Urinary bladder (tissue), 4 donors: Measurements from ENCODE around the gene LAG3. TPM values are rescaled to one million over a fixed set of nuclear protein-coding genes. Genes with fewer than 3 reads are reported as not detected.
A peak's percentile ranks its signal among the peaks of the same experiment; 100 is the strongest.
"Not testable (repeated sequence)": the region's sequence is repeated elsewhere in the genome, so short reads cannot be mapped to it uniquely, and the experiment has no call there.

ENCODE experiments used
- DNase-seq: peaks from one replicate; pipeline ENCODE4 v3.0.0-alpha.2; 2015; ENCODE audit errors: extremely low spot score
- H3K27ac ChIP-seq: one replicate; pipeline ENCODE4 v1.5.1; 2013; ENCODE audit warnings: low read depth, mild to moderate bottlenecking, moderate library complexity
- H3K36me3 ChIP-seq: one replicate; pipeline ENCODE4 v1.6.1; 2013; ENCODE audit warnings: mild to moderate bottlenecking, moderate library complexity; ENCODE audit not compliant: insufficient read depth
- H3K4me1 ChIP-seq: one replicate; pipeline ENCODE4 v1.6.1; 2013; ENCODE audit warnings: mild to moderate bottlenecking, moderate library complexity; ENCODE audit not compliant: insufficient read depth
- H3K4me3 ChIP-seq: one replicate; pipeline ENCODE4 v1.5.1; 2013; ENCODE audit warnings: low read depth, low read length
- WGBS: extraction: QIAGEN DNeasy Blood & Tissue Kit; methylation state at CpG from one replicate; pipeline ENCODE4 v1.1.7; 2013; 5-methylcytosine and 5-hydroxymethylcytosine counted together
- polyA plus RNA-seq: library from polyadenylated mRNA; stranded (reverse); fragments of 200-250 nt; gene quantifications from one replicate; pipeline ENCODE4 v1.2.3, GENCODE V29; 2013
- total RNA-seq: library from RNA; depleted of rRNA; stranded (reverse); fragments of >200 nt; gene quantifications from one replicate; pipeline ENCODE4 v1.2.3, GENCODE V29; 2014
- donor health status: healthy with polysubstance abuse.
- donor health status: healthy.

LAG3 gene
- total RNA-seq: 0.21 TPM
- 1.6 TPM for polyA plus RNA-seq

DNA sequence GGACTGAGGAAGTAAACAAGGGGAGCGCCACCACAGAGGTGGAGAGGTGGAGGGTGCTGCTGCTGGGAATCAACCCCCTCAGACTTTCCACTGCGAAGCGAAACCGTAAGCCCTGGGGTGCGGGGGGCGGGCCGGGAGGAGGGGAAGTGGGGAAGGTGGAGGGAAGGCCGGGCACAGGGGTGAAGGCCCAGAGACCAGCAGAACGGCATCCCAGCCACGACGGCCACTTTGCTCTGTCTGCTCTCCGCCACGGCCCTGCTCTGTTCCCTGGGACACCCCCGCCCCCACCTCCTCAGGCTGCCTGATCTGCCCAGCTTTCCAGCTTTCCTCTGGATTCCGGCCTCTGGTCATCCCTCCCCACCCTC, at the start of gene LAG3:
TSS of gene LAG3 (plus strand) at position 190 of the 365 bp plus-strand sequence. CDS start 333 bp downstream, outside the sequence.
- Histone ChIP-seq H3K4me1 (no peaks in the 10 kb centered on the region), H3K27ac (no peak within 1 kb of the TSS), H3K4me3 (peak within 1 kb of the TSS; percentile 3), H3K36me3 (no peaks in the 10 kb centered on the region)
- DNase-seq: no peak
- WGBS: 60% methylated on average over 15 of the region's 15 CpGs

DNA sequence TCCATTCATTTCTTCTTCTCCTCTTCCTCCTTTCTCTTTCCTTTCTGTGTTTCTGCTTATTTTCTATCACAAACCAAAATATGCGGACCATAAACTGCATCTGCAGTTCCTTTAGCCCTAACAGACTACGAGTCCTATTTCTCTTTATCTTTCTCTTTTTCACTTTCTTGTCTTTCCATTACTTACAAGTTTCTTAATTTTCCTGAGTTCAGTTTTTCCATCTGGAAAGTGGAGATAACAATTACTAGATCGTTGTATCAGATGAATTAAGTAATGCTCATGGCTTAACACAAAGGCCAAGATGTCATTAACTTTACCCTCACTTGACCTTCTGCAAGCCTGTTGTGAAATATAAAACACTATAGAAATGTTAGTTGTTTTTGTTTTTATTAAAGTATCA, 49.5 kb upstream of the LAG3 start:
- Histone ChIP-seq H3K36me3 (peaks cover 2% of the 10 kb centered on the region), H3K27ac (no peak overlapping the region), H3K4me1 (no peaks in the 10 kb centered on the region), H3K4me3 (no peak overlapping the region)
- WGBS: 77% methylated on average over 3 of the region's 3 CpGs
- DNase-seq: no peak

DNA sequence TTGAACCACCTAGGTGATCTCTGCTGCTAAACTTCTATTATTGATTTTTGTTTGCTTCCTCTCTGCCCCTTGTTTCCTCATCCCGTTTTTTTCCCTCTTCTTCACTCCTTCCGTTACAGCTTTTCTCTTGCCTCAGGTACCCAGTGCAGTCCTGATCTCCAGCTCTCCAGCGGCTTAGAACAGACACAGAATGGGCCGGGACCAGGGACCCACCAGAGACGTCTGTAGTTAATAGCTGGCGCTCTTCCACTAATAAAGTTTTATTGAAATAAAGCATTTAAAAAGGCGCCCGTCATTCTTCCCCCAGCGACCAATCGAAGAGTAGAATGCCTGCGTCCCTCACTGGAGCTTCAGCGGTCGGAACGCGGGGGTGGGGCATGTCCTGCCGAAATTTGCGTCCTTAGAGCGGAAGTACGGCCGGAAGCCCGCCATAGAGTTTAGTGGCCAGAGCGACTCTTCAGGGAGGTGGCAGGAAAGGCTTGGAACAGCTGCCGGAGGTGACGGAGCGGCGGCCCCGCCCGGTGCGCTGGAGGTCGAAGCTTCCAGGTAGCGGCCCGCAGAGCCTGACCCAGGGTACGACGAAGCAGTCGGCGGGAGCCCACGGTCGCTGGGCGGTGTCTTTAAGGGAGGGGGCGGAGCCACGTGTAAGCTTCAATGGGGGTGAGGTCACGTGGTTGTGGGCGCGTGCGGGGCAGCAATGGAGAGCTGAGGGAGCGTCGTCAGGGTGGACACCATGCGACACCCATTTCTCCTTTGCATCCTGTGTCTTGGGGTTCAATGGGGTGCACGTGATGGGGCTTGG, 48.5 kb upstream of the LAG3 start, which contains the start of gene COPS7A:
TSS of gene COPS7A (plus strand) at position 440 of the 802 bp plus-strand sequence. CDS start 611 bp downstream, outside the sequence.
- peak within 1 kb of the TSS; percentile 57 for H3K4me3 ChIP-seq
- H3K27ac ChIP-seq: peak within 1 kb of the TSS; percentile 75
- H3K36me3 ChIP-seq: no peaks in the 10 kb centered on the region
- DNase-seq: peak; percentile 96
- under 1% methylated on average over 49 of the region's 49 CpGs for WGBS
- H3K4me1 ChIP-seq: no peaks in the 10 kb centered on the region

DNA sequence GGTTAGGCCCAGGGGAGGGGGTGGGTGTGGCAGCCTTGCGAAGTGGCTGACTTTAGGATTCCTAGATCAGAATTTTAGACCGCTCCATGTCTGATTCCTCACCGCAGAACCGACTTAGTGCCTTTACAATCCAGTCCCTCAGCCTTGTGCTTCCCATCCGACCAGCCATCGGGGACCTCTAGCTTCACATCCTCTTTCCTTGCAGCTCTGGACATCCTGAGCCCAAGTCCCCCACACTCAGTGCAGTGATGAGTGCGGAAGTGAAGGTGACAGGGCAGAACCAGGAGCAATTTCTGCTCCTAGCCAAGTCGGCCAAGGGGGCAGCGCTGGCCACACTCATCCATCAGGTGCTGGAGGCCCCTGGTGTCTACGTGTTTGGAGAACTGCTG, 47.9 kb upstream of the LAG3 start:
- H3K4me1 ChIP-seq: no peaks in the 10 kb centered on the region
- WGBS: 15% methylated on average over 10 of the region's 10 CpGs
- no peaks in the 10 kb centered on the region for H3K36me3 ChIP-seq
- peak overlapping the region; percentile 57 for H3K4me3 ChIP-seq
- H3K27ac ChIP-seq: peak overlapping the region; percentile 70
- DNase-seq: no peak

DNA sequence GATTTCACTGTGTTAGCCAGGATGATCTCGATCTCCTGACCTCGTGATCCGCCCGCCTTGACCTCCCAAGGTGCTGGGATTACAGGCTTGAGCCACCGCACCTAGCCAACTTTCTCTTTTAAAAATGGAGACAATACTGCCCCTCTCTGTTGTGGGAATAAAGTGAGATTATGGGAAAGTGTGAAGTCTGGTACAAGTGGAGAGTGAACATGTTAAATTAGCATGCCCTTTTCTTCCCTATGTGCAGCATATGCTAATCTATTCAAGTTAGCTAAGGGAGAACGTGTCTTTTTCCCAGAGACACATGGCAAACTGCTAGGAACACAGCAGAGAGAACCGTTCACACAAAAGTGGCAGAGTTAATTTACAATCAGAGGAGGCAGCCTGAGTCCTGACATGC, 47.0 kb upstream of the LAG3 start:
- WGBS: 92% methylated on average over 7 of the region's 7 CpGs
- no peak for DNase-seq
- Histone ChIP-seq H3K27ac (no peak overlapping the region), H3K4me1 (no peaks in the 10 kb centered on the region), H3K4me3 (no peak overlapping the region), H3K36me3 (no peaks in the 10 kb centered on the region)

DNA sequence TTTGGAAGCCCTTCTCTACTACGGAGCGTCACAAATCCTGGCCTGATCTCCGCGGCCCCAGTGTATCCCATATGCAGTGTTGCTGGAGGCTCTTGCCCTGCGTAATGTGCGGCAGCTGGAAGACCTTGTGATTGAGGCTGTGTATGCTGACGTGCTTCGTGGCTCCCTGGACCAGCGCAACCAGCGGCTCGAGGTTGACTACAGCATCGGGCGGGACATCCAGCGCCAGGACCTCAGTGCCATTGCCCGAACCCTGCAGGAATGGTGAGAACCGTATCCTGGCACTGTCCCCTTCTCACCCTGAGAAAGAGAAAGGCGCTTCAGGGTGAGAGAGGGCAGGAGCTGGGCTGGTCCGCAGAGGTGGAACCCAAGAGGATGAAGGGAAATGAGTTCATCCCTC, 43.1 kb upstream of the LAG3 start:
- H3K4me3 ChIP-seq: no peak overlapping the region
- H3K27ac ChIP-seq: no peak overlapping the region
- H3K4me1 ChIP-seq: no peaks in the 10 kb centered on the region
- 95% methylated on average over 18 of the region's 18 CpGs for WGBS
- DNase-seq: no peak
- H3K36me3 ChIP-seq: no peaks in the 10 kb centered on the region

DNA sequence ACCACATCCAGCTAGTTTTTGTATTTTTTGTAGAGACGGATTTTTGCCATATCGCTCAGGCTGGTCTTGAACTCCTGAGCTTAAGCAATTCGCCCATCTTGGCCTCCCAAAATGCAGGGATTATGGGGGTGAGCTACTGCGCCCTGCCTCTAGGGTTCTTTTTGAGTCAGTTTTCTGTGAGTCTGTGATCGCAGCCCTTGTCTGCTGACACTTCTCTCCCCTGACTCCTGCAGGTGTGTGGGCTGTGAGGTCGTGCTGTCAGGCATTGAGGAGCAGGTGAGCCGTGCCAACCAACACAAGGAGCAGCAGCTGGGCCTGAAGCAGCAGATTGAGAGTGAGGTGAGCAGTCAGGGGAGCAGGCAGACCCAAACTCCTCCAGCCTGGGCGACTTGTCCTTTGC, 42.2 kb upstream of the LAG3 start:
- Histone ChIP-seq H3K4me1 (no peaks in the 10 kb centered on the region), H3K4me3 (no peak overlapping the region), H3K27ac (no peak overlapping the region), H3K36me3 (no peaks in the 10 kb centered on the region)
- WGBS: 94% methylated on average over 8 of the region's 8 CpGs
- no peak for DNase-seq

DNA sequence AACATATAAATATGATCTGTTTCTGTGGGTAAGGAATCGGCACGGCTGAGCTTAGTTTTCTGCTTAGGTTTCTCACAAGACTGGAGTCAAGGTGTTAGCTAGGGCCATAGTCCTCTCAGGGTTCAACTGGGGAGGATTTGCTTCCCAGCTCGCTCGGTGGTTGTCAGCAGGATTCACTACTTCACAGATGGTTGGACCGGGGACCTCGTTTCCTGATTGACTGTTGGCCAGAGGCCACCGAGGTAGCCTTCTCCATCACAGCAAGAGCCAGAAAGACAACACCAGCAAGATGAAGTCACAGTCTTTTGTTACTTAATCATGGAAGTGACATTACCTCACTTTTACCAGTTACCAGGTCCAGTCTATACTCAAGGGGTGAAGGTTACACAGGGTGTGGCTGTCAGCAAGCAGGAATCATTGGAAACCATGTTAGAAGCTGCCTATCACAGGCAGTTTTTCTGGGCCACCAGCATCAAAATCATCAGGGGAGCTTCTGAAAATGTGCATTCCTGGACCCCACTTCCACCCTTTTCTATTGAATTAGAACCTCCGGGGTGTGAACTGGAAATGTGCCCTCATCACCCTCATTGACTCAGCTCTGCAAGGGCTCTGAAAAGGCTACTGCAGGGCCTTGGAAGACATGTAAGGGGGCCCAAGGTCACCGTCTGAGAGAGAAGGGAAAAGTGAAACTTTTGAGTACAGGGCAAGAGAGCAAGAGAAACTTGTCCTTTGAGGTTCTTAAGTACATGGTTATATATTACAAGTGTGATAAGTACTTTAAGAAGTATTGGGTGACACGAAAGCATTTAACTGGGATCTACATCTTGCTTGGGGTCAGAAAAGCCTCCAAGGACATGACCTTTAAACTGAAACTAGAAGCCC, 37.6 kb upstream of the LAG3 start:
- no peak overlapping the region for H3K27ac ChIP-seq
- WGBS: 78% methylated on average over 10 of the region's 10 CpGs

DNA sequence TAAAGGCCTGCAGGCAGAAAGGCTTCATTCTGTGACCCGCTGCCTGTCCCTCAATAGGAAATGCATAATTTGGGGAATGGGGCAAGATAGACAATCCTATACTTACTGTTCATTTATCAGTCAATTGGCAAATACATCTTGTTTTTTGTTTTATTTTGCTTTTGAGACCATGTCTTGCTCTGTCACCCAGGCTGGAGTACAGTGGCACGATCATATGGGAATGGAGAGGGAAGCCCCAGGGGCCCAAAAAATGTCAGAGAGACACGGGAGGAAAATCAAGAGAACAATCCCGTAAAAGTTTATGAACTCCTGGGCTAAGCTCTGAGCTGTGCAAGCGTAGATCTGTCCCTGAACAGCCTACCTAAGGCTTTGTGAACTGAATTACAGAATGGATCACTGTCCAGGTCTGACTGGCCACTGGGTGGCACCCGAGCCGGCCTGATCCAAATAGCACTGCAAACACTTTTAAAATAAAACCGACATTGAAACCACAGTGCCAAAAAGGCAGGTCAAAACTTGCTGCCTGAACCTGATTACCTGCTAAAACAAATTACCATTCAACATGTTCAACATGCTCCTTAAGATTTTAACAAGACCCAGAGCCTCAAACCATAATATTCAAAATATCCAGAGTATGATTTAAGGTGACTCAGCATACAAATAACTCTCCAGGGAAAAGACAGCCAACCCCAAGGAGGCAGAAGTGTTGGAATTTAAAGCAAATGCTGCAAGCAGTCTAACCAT, 36.7 kb upstream of the LAG3 start:
- peak; percentile 77 for DNase-seq
- H3K4me3 ChIP-seq: no peak overlapping the region
- WGBS: 31% methylated on average over 8 of the region's 8 CpGs
- no peak overlapping the region for H3K27ac ChIP-seq
- H3K36me3 ChIP-seq: no peaks in the 10 kb centered on the region
- no peaks in the 10 kb centered on the region for H3K4me1 ChIP-seq

More for the DNA sequence above, 37.6 kb upstream of the LAG3 start:
- H3K4me1 ChIP-seq: no peaks in the 10 kb centered on the region
- H3K4me3 ChIP-seq: no peak overlapping the region
- H3K36me3 ChIP-seq: no peaks in the 10 kb centered on the region
- DNase-seq: no peak

DNA sequence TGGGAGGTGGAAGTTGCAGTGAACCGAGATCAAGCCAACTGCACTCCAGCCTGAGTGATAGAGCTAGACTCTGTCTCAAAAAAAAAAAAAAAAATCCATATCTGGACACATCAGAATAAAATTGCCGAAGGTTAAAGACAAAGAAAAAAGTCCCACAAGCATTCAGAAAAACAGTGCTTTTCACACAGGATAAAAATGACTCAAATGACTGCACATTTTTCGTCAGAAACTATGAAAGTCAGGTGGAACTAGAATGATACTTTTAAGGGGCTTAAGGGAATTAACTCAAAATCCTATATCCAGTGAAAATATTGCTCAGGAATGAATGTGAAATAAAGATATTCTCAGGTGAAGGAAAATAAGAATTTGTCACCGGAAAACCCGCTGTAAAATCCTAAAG, 35.6 kb upstream of the LAG3 start:
- Histone ChIP-seq H3K36me3 (no peaks in the 10 kb centered on the region), H3K4me3 (no peak overlapping the region), H3K27ac (no peak overlapping the region), H3K4me1 (no peaks in the 10 kb centered on the region)
- 95% methylated on average over 5 of the region's 5 CpGs for WGBS
- DNase-seq: no peak

DNA sequence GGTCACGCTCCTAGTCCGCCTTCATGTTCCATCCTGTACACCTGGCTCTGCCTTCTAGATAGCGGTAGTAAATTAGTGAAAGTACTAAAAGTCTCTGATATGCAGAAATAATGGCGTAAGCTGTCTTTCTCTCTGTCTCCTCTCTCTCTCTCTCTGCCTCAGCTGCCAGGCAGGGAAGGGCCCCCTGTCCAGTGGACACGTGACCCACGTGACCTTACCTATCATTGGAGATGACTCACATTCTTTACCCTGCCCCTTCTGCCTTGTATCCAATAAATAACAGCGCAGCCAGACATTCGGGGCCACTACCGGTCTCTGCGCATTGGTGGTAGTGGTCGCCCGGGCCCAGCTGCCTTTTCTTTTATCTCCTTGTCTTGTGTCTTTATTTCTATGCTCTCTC, 30.2 kb upstream of the LAG3 start:
- H3K4me1 ChIP-seq, H3K36me3 ChIP-seq, H3K27ac ChIP-seq, DNase-seq, H3K4me3 ChIP-seq: not testable (repeated sequence)
- 77% methylated on average over 12 of the region's 12 CpGs for WGBS

DNA sequence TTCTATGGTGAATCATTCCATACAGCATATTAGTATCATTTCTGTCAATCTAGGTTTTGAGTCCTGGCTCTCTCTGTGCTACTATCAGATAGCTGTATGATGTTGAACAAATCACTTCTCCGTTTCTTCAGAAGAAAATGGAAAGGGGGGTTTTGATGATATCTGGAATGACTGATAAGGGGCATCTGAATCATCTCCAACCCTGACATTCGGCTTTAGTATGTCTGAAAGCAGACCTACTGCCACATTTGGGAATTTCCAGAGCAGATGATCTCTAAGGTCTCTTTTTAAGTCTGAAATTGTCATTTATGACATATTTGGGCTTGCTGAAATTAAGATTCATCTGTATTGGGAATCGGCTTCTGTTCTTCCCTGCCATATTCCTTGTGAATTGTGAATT, 29.5 kb upstream of the LAG3 start:
- DNase-seq: no peak
- no peaks in the 10 kb centered on the region for H3K36me3 ChIP-seq
- no peak overlapping the region for H3K4me3 ChIP-seq
- H3K4me1 ChIP-seq: no peaks in the 10 kb centered on the region
- H3K27ac ChIP-seq: no peak overlapping the region
- WGBS: 75% methylated on average over 3 of the region's 3 CpGs

DNA sequence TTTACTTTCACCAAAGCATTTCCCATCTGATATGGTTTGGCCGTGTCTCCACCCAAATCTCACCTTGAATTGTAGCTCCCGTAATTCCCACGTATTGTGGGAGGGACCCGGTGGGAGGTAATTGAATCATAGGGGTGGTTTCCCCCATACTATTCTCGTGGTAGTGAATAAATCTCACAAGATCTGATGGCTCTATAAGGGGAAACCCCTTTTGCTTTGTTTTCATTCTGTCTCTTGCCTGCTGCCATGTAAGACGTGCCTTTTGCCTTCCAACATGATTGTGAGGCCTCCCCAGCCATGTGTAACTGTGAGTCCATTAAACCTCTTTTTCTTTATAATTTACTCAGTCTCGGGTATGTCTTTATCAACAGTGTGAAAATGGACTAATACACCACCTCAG, 29.0 kb upstream of the LAG3 start:
- not testable (repeated sequence) for H3K4me1 ChIP-seq, H3K27ac ChIP-seq, H3K36me3 ChIP-seq, H3K4me3 ChIP-seq, DNase-seq
- 70% methylated on average over 7 of the region's 7 CpGs for WGBS
